Anterior cingulate cortex (tissue), 58 donors: ENCODE measurements around the gene ZSWIM7.
"Not testable (repeated sequence)": the region's sequence is repeated elsewhere in the genome, so short reads cannot be mapped to it uniquely, and the experiment has no call there.

Source experiments
- DNase-seq, 58 donors: peaks; one replicate each; lab custom pipeline; 2025; lab: John Stamatoyannopoulos, UW

ZSWIM7 gene

GRCh38 chr17:15999974-16000827, 697 bp upstream of the ZSWIM7 start:
- peak in 22 of 58 donors; percentile 6 to 72 (median 38) for DNase-seq

GRCh38 chr17:15998031-15998562, 1.4 kb downstream of the ZSWIM7 start:
- no peak for DNase-seq

- DNase-seq = no peak
Observed at GRCh38 chr17:15996322-15996721, 3.2 kb downstream of the ZSWIM7 start.

- DNase-seq = no peak
Observed at GRCh38 chr17:15981646-15982580, 17.6 kb downstream of the ZSWIM7 start.

GRCh38 chr17:15981208-15981607, 18.3 kb downstream of the ZSWIM7 start:
- no peak for DNase-seq

GRCh38 chr17:15979013-15979412, 20.5 kb downstream of the ZSWIM7 start:
- not testable (repeated sequence) for DNase-seq

GRCh38 chr17:15978606-15979005, 20.9 kb downstream of the ZSWIM7 start:
- no peak for DNase-seq

- DNase-seq = no peak
Observed at GRCh38 chr17:15977894-15978293, 21.6 kb downstream of the ZSWIM7 start.

GRCh38 chr17:15973834-15974233, 25.7 kb downstream of the ZSWIM7 start:
- DNase-seq = no peak

- DNase-seq = no peak
Observed at GRCh38 chr17:15973016-15973415, 26.5 kb downstream of the ZSWIM7 start.

GRCh38 chr17:15972497-15972951, 27.0 kb downstream of the ZSWIM7 start:
- DNase-seq = no peak

GRCh38 chr17:15971882-15972281, 27.6 kb downstream of the ZSWIM7 start:
- no peak for DNase-seq

- DNase-seq = no peak
Observed at GRCh38 chr17:15971098-15971678, 28.3 kb downstream of the ZSWIM7 start.

GRCh38 chr17:15970500-15970899, 29.0 kb downstream of the ZSWIM7 start:
- no peak for DNase-seq

GRCh38 chr17:15969463-15969862, 30.0 kb downstream of the ZSWIM7 start:
- no peak for DNase-seq

- DNase-seq = no peak
Observed at GRCh38 chr17:15967706-15968399, 31.7 kb downstream of the ZSWIM7 start.

GRCh38 chr17:15966879-15967248, 32.6 kb downstream of the ZSWIM7 start:
- no peak for DNase-seq

- peak in 39 of 58 donors; percentile 10 to 88 (median 51) for DNase-seq
Observed at GRCh38 chr17:15966183-15966878, 33.2 kb downstream of the ZSWIM7 start.

GRCh38 chr17:15965528-15965927, 34.0 kb downstream of the ZSWIM7 start:
- peak in 21 of 58 donors; percentile 10 to 70 (median 33) for DNase-seq
